Right lobe of liver (tissue), 6 donors: ENCODE measurements around the gene PRKCB. TPM values are rescaled to one million over a fixed set of nuclear protein-coding genes. Genes with fewer than 3 reads are reported as not detected.

Experiments
- ATAC-seq, 4 donors: fragments of 200-7000 bp; cut with Tn5 transposase; one replicate each; pipeline ENCODE4 v1.9.1; 2020; ENCODE audit warnings: mild to moderate bottlenecking in 4 of 4, moderate library complexity in 4 of 4
- DNase-seq, 3 donors: peaks; one replicate each; pipeline ENCODE4 v3.0.0-alpha.2; 2020
- H3K27ac ChIP-seq, 3 donors: fragments of 200-600 bp; one replicate each; pipeline ENCODE4 v1.8.0; 2022
- H3K27me3 ChIP-seq, 2 donors: fragments of 200-600 bp; one replicate each; pipeline ENCODE4 v1.8.0; 2022
- H3K36me3 ChIP-seq, 4 donors: fragments of 200-600 bp; sonication (generic) in 1 of 4; one replicate each; pipeline versions ENCODE4 v1.5.1 to v1.8.0; 2017 to 2022; ENCODE audit warnings: control low read depth in 1 of 4
- H3K4me1 ChIP-seq, 4 donors: fragments of 200-600 bp; sonication (generic) in 1 of 4; one replicate each; pipeline versions ENCODE4 v1.5.1 to v1.8.0; 2017 to 2022; ENCODE audit warnings: control low read depth in 1 of 4
- H3K4me3 ChIP-seq, 3 donors: fragments of 200-600 bp; one replicate each; pipeline ENCODE4 v1.8.0; 2022
- H3K9me3 ChIP-seq, 4 donors: fragments of 200-600 bp; sonication (generic) in 1 of 4; one replicate each; pipeline versions ENCODE4 v1.5.1 to v1.8.0; 2017 to 2022; ENCODE audit warnings: control low read depth in 1 of 4
- POLR2A ChIP-seq: fragments of 450-650 bp; IDR thresholded peaks from one replicate; pipeline ENCODE4 v1.6.1; 2017; ENCODE audit warnings: antibody characterized with exemption, mild to moderate bottlenecking
- WGBS: methylation state at CpG from one replicate; pipeline ENCODE4 v1.1.6; 2018; ENCODE audit warnings: low coverage, low lambda C conversion rate; ENCODE audit not compliant: insufficient coverage; ENCODE audit errors: missing lambda C conversion rate; 5-methylcytosine and 5-hydroxymethylcytosine counted together
- intact Hi-C, 2 donors: fragments of 100-400 bp; cut with DNase I; formaldehyde crosslinking; loops; one replicate each; pipeline versions ENCODE4 v1.11.2 to v1.14.1; 2022
- total RNA-seq, 6 experiments: library from RNA; depleted of rRNA in 2 of 6; stranded (reverse); fragments of >200 nt in 2 of 6; fragmentation: NEBNext Ultra II Directional in 3 of 6; extraction: Animal tissue kit (Norgen Biotek cat#: 25700) in 3 of 6; gene quantifications; one replicate each; pipeline versions ENCODE4 v1.1.0 to v1.2.4, GENCODE V29; 2016 to 2023
- TF ChIP-seq, protein P1 (sequence below), 4 donors: fragments of 200-600 bp in 3 of 4; fragments of 450-650 bp in 1 of 4; IDR thresholded peaks; one replicate each; pipeline versions ENCODE4 v1.5.1 to v1.8.0; 2016 to 2022; ENCODE audit warnings: antibody characterized with exemption in 4 of 4, mild to moderate bottlenecking in 2 of 4
- donor health status: DM: no; HTN: yes; CAD: no.
- donor health status: DM: no; HTN: no; CAD: no.
- donor health status: DM: no; HTN: no; CAD: no.
- donor health status: DM: no; HTN: yes; CAD: no.
- donor health status: DM: no; HTN: yes; CAD: no.

Gene PRKCB
- total RNA-seq, 6 experiments from 2014 or later, result 1.7 to 8.1 (median 3.5) TPM

DNA sequence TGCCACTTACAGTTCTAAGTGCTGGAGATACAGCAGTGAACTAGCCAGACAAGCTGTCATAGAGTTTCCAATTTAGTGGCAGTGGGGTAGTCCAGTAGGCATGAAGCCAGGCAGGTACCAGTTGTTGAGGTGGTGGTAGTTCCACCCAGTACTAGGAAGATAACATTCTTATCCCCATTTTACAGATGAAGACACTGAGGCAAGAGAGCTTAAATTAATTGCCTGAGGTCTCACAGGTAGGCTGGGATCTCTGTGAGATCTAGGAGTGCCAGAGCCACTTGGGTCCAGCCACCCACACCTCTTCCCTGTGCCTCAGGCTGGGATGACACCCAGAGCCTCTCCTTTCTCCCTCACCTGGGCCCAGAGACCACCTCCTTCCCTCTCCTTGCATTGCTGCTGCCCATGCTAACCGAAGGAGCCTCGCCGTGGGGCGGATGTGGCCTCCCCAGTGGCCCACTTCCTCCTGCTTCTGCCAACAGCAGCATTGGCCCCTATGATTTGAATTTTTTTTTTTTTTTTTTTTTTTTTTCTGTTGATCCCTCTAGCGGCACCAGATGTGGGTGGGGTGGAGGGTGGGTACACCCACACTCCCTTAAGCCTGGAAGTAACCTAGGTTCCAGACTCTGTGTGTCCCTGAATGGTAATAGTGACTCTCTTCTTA, 114.0 kb downstream of the PRKCB start:
- Histone ChIP-seq H3K27me3 (no peaks in the 10 kb centered on the region), H3K36me3 (no peaks in the 10 kb centered on the region), H3K4me1 (peaks cover 0 to 4% (median 0%) of the 10 kb centered on the region in 4 donors), H3K9me3 (no peaks in the 10 kb centered on the region), H3K4me3 (no peak overlapping the region), H3K27ac (no peak overlapping the region)
- no CpG with 5 or more reads among the region's 5 CpGs for WGBS
- TF ChIP-seq, protein P1, sequence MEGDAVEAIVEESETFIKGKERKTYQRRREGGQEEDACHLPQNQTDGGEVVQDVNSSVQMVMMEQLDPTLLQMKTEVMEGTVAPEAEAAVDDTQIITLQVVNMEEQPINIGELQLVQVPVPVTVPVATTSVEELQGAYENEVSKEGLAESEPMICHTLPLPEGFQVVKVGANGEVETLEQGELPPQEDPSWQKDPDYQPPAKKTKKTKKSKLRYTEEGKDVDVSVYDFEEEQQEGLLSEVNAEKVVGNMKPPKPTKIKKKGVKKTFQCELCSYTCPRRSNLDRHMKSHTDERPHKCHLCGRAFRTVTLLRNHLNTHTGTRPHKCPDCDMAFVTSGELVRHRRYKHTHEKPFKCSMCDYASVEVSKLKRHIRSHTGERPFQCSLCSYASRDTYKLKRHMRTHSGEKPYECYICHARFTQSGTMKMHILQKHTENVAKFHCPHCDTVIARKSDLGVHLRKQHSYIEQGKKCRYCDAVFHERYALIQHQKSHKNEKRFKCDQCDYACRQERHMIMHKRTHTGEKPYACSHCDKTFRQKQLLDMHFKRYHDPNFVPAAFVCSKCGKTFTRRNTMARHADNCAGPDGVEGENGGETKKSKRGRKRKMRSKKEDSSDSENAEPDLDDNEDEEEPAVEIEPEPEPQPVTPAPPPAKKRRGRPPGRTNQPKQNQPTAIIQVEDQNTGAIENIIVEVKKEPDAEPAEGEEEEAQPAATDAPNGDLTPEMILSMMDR (IDR thresholded peaks at IDR 0.05), result no peak
- no peak for TF ChIP-seq POLR2A
- intact Hi-C loops, result no loop called here
- peak; percentile 32 to 56 (median 50) for ATAC-seq
- peak in 1 of 3 donors; percentile 39 for DNase-seq

GRCh38 chr16:23950291-23950894, 114.6 kb downstream of the PRKCB start:
- no peaks in the 10 kb centered on the region for H3K27me3 ChIP-seq
- WGBS, result 13% methylated on average over 3 of the region's 3 CpGs
- H3K4me3 ChIP-seq, result no peak overlapping the region
- no peaks in the 10 kb centered on the region for H3K9me3 ChIP-seq
- H3K36me3 ChIP-seq, result no peaks in the 10 kb centered on the region
- DNase-seq, result no peak
- ATAC-seq, result no peak
- intact Hi-C loops, result no loop called here
- no peak overlapping the region for H3K27ac ChIP-seq
- TF ChIP-seq POLR2A, result no peak
- TF ChIP-seq, protein P1 (IDR thresholded peaks at IDR 0.05), result no peak
- peaks cover 0 to 4% (median 0%) of the 10 kb centered on the region in 4 donors for H3K4me1 ChIP-seq

DNA sequence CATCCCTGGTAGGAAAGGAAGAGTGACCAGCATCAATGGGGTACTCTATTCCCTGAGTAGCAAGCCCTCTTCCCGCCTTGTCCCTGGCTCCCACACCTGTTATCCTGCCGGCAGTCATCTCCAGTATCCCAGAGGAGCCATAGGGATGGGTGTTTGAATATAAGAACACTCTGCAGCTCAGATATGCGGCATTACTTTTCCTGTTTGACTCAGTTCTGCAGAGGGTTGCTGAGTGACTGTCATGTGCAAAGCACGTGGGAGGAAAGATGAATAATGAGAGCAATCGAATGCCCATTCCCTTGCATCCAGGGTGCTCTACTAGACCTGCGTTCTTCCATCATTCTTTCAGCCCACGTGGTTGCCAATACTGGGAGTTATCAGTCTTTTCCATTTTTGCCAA, 115.1 kb downstream of the PRKCB start:
- peaks cover 0 to 4% (median 0%) of the 10 kb centered on the region in 4 donors for H3K4me1 ChIP-seq
- intact Hi-C loops, result no loop called here
- no peak overlapping the region for H3K27ac ChIP-seq
- TF ChIP-seq, protein P1 (IDR thresholded peaks at IDR 0.05), result no peak
- no peak for TF ChIP-seq POLR2A
- DNase-seq, result no peak
- H3K9me3 ChIP-seq, result no peaks in the 10 kb centered on the region
- no peak for ATAC-seq
- no peaks in the 10 kb centered on the region for H3K27me3 ChIP-seq
- H3K36me3 ChIP-seq, result no peaks in the 10 kb centered on the region
- 22% methylated on average over 7 of the region's 7 CpGs for WGBS
- H3K4me3 ChIP-seq, result no peak overlapping the region

DNA sequence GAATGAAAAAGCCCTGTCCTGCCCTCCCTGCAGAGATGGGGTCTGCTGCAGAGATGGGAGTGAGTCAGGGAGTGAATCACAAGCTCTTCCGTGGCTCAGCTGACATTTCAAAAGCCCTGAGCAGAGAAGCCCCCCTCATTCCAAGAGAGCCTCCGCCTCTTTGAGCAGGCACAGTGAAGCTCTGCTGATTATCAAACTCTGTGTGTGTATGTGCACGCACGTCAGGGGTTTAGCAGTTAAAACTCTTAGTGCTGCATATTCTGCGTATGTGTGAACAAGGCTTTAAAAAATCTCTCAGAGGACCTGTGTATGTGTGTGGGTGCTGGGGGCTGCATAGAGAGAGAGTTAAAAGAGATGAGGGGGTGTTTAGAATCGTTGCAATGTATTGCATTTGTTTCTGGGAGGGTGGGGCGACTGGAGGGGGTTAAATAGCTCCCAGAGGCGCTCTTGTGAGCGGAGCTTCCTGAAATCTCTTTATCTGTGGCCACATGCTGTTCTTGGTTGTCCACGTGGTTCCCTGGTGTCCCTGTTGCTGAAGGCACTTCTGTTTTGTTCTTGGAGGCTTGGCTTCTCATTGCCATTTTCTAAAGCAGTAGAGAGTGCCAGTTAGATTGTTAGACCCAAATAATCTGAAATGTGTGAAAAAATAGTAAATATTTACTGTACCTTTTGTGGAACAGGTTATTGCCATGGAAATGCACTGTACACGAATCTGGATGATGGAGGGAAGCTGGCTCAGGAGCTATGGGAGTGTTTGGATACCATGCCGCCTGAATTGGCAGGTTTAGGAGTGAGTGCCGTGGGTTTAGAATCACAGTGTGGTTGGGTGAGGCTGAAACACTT, 116.6 kb downstream of the PRKCB start:
- TF ChIP-seq, protein P1 (IDR thresholded peaks at IDR 0.05), result no peak
- TF ChIP-seq POLR2A, result no peak
- DNase-seq (no peak), ATAC-seq (peak; percentile 37 to 60 (median 46))
- Histone ChIP-seq H3K4me1 (peaks cover 0 to 4% (median 0%) of the 10 kb centered on the region in 4 donors), H3K9me3 (no peaks in the 10 kb centered on the region), H3K27me3 (no peaks in the 10 kb centered on the region), H3K36me3 (no peaks in the 10 kb centered on the region), H3K4me3 (no peak overlapping the region), H3K27ac (no peak overlapping the region)
- intact Hi-C loops, result no loop called here
- 18% methylated on average over 8 of the region's 13 CpGs for WGBS
